HG02943 (cell line): ENCODE data around the gene HGFAC.
"Not testable (repeated sequence)": the region's sequence is repeated elsewhere in the genome, so short reads cannot be mapped to it uniquely, and the experiment has no call there.

Experiments
- ATAC-seq: cut with Tn5 transposase; IDR thresholded peaks from one replicate; pipeline ENCODE4 v1.9.1; 2021; ENCODE audit warnings: mild to moderate bottlenecking, low read depth, moderate library complexity; ENCODE audit not compliant: unreplicated experiment

The HGFAC gene

GRCh38 chr4:3410401-3411135 is 31.2 kb upstream of the HGFAC start:
- no peak for ATAC-seq

- ATAC-seq, result not testable (repeated sequence)
Observed at GRCh38 chr4:3411190-3411589, 30.6 kb upstream of the HGFAC start.

GRCh38 chr4:3411676-3412075 is 30.1 kb upstream of the HGFAC start:
- ATAC-seq, result no peak

GRCh38 chr4:3412257-3413020 is 29.3 kb upstream of the HGFAC start:
- ATAC-seq, result no peak

GRCh38 chr4:3413217-3413671 is 28.5 kb upstream of the HGFAC start:
- ATAC-seq, result no peak

- ATAC-seq, result no peak
Observed at GRCh38 chr4:3413675-3414420, 27.9 kb upstream of the HGFAC start.

GRCh38 chr4:3414421-3415279 is 27.1 kb upstream of the HGFAC start:
- no peak for ATAC-seq

GRCh38 chr4:3415471-3416141 is 26.2 kb upstream of the HGFAC start:
- no peak for ATAC-seq

GRCh38 chr4:3416270-3416669 is 25.5 kb upstream of the HGFAC start:
- no peak for ATAC-seq

GRCh38 chr4:3416821-3417221 is 24.9 kb upstream of the HGFAC start:
- ATAC-seq, result no peak

GRCh38 chr4:3417448-3417847 is 24.3 kb upstream of the HGFAC start:
- no peak for ATAC-seq

- ATAC-seq, result no peak
Observed at GRCh38 chr4:3418029-3418762, 23.6 kb upstream of the HGFAC start.

GRCh38 chr4:3419836-3420605 is 21.7 kb upstream of the HGFAC start:
- no peak for ATAC-seq

- ATAC-seq, result no peak
Observed at GRCh38 chr4:3420606-3420955, 21.2 kb upstream of the HGFAC start.

GRCh38 chr4:3420956-3421355 is 20.8 kb upstream of the HGFAC start:
- no peak for ATAC-seq

GRCh38 chr4:3421470-3421869 is 20.3 kb upstream of the HGFAC start:
- no peak for ATAC-seq

GRCh38 chr4:3422241-3422801 is 19.4 kb upstream of the HGFAC start:
- ATAC-seq, result no peak

GRCh38 chr4:3422808-3423297 is 18.9 kb upstream of the HGFAC start:
- ATAC-seq, result no peak
